Parathyroid adenoma (tissue), 2 donors: ENCODE results near the gene RND1.

ENCODE experiments used
- H2AFZ ChIP-seq: fragments of 300-600 bp; sonication (generic); one replicate; pipeline ENCODE4 v1.7.0; 2017; ENCODE audit warnings: antibody characterized with exemption, mild to moderate bottlenecking
- H3K27ac ChIP-seq: fragments of 300-600 bp; sonication (generic); one replicate; pipeline ENCODE4 v1.7.0; 2017
- H3K27me3 ChIP-seq: fragments of 300-600 bp; sonication (generic); one replicate; pipeline ENCODE4 v1.7.0; 2017; ENCODE audit warnings: low read length; ENCODE audit not compliant: control insufficient read depth, insufficient read depth
- H3K36me3 ChIP-seq: fragments of 300-600 bp; sonication (generic); one replicate; pipeline ENCODE4 v1.7.0; 2017; ENCODE audit warnings: low read length; ENCODE audit not compliant: control insufficient read depth, insufficient read depth
- H3K4me1 ChIP-seq: fragments of 300-600 bp; sonication (generic); one replicate; pipeline ENCODE4 v1.7.0; 2017; ENCODE audit warnings: control low read depth
- H3K4me2 ChIP-seq: fragments of 300-600 bp; sonication (generic); one replicate; pipeline ENCODE4 v1.7.0; 2017; ENCODE audit warnings: low read length
- H3K4me3 ChIP-seq: fragments of 300-600 bp; sonication (generic); one replicate; pipeline ENCODE4 v1.7.0; 2017; ENCODE audit warnings: low read depth, low read length
- H3K79me2 ChIP-seq: fragments of 300-600 bp; sonication (generic); one replicate; pipeline ENCODE4 v1.7.0; 2017; ENCODE audit warnings: control low read depth
- H3K9ac ChIP-seq: fragments of 300-600 bp; sonication (generic); one replicate; pipeline ENCODE4 v1.7.0; 2017; ENCODE audit warnings: mild to moderate bottlenecking
- H3K9me3 ChIP-seq: fragments of 300-600 bp; sonication (generic); one replicate; pipeline ENCODE4 v1.7.0; 2017; ENCODE audit warnings: low read length; ENCODE audit not compliant: control insufficient read depth
- TF ChIP-seq, protein P1 (sequence below): fragments of 300-600 bp; sonication (generic); IDR thresholded peaks from one replicate; pipeline ENCODE4 v1.7.0; 2017; ENCODE audit warnings: antibody characterized with exemption, mild to moderate bottlenecking
- donor health status: primary hyperparathyroidism.

Gene RND1

DNA sequence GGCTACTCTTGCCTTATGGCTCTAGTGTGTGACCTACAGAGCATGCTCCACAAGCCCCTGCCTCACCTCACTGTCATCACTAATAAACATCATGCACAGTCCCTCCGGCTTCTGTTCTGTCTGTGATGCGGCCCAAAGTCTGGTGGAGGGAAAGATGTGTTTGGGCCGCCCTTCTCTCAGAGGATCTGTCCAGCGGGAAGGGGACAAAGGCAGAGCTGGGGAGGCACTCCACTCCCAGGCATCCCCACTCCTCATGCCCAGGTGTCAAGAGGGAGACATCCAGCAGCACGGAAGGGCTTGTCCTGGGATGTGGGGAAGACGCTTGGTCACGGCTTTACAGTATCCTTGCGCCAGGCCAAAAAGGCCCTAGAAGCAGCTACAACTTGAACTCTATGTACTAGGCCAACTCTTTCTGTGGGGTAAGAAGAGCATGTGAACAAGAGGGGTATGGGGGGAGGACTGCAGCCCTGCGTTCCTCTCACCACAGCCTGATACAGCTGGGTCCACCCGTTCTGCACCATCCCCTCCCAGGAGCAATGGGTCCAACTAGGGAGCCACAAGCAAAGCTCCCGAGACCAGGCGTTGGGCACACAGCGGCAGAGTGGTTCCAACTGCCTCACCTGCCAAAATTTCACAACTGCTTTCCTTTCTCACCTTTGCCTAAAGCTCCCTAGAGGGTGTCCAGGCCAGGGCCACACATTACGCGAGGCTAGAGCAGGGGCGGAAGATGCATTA, 36.7 kb downstream of the RND1 start:
- TF ChIP-seq, protein P1, sequence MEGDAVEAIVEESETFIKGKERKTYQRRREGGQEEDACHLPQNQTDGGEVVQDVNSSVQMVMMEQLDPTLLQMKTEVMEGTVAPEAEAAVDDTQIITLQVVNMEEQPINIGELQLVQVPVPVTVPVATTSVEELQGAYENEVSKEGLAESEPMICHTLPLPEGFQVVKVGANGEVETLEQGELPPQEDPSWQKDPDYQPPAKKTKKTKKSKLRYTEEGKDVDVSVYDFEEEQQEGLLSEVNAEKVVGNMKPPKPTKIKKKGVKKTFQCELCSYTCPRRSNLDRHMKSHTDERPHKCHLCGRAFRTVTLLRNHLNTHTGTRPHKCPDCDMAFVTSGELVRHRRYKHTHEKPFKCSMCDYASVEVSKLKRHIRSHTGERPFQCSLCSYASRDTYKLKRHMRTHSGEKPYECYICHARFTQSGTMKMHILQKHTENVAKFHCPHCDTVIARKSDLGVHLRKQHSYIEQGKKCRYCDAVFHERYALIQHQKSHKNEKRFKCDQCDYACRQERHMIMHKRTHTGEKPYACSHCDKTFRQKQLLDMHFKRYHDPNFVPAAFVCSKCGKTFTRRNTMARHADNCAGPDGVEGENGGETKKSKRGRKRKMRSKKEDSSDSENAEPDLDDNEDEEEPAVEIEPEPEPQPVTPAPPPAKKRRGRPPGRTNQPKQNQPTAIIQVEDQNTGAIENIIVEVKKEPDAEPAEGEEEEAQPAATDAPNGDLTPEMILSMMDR: no peak
- H3K27ac ChIP-seq: no peak overlapping the region
- H3K79me2 ChIP-seq: no peaks in the 10 kb centered on the region
- H3K9me3 ChIP-seq: no peaks in the 10 kb centered on the region
- no peak overlapping the region for H3K4me2 ChIP-seq
- H3K4me1 ChIP-seq: no peaks in the 10 kb centered on the region
- H3K9ac ChIP-seq: no peak overlapping the region
- no peaks in the 10 kb centered on the region for H3K36me3 ChIP-seq
- H3K27me3 ChIP-seq: no peaks in the 10 kb centered on the region
- H2AFZ ChIP-seq: no peak overlapping the region
- H3K4me3 ChIP-seq: no peak overlapping the region

DNA sequence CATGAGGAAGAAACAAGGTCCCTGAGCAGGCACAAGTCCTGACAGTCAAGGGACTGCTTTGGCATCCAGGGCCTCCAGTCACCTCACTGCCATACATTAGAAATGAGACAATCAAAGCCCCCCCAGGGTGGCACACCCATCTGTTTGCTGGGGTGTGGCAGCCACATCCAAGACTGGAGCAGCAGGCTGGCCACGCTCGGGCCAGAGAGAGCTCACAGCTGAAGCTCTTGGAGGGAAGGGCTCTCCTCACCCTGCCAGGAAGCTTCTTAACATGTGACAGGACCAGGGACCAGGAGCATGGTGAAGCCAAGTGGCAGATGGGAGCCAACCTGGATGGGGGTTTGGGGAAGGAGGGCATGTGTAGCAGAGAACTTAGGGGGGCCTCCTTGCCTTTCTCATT, 37.4 kb downstream of the RND1 start:
- Histone ChIP-seq H3K4me3 (no peak overlapping the region), H3K9ac (no peak overlapping the region), H3K9me3 (no peaks in the 10 kb centered on the region), H3K4me2 (no peak overlapping the region), H3K36me3 (no peaks in the 10 kb centered on the region), H2AFZ (no peak overlapping the region), H3K27ac (no peak overlapping the region), H3K27me3 (no peaks in the 10 kb centered on the region), H3K4me1 (no peaks in the 10 kb centered on the region), H3K79me2 (no peaks in the 10 kb centered on the region)
- TF ChIP-seq, protein P1: no peak

DNA sequence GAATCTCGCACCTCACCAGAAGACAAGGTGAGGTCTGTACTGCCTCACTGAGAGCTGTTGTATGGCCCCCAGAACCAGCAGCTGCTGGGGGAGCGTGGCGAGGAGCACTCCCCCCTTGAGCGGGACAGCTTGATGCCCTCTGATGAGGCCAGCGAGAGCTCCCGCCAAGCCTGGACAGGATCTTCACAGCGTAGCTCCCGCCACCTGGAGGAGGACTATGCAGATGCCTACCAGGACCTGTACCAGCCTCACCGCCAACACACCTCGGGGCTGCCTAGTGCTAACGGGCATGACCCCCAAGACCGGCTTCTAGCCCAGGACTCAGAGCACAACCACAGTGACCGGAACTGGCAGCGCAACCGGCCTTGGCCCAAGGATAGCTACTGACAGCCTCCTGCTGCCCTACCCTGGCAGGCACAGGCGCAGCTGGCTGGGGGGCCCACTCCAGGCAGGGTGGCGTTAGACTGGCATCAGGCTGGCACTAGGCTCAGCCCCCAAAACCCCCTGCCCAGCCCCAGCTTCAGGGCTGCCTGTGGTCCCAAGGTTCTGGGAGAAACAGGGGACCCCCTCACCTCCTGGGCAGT, 38.1 kb downstream of the RND1 start:
- no peak overlapping the region for H2AFZ ChIP-seq
- H3K4me1 ChIP-seq: no peaks in the 10 kb centered on the region
- no peak overlapping the region for H3K27ac ChIP-seq
- no peak overlapping the region for H3K4me2 ChIP-seq
- H3K9ac ChIP-seq: no peak overlapping the region
- TF ChIP-seq, protein P1: no peak
- no peaks in the 10 kb centered on the region for H3K9me3 ChIP-seq
- H3K27me3 ChIP-seq: no peaks in the 10 kb centered on the region
- H3K79me2 ChIP-seq: no peaks in the 10 kb centered on the region
- H3K4me3 ChIP-seq: no peak overlapping the region
- H3K36me3 ChIP-seq: no peaks in the 10 kb centered on the region

DNA sequence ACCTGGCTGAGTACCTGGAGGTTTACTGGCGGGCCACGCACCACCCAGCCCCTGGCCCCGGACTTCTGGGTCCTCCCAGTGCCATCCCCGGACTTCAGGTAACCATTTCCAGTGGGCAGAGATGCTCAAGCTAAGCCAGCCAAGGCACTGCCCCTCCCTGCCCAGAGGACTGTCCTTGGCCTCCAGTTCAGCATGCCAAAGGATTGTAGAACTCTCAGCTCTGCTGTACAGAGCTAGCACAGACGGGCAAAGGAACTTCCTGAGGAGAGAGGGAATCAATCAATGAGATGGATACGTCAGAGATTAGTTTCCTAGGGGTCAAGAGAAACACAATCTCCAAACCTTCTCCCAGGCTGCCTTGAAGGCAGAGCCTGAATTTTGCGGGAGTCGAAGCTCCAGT, 38.6 kb downstream of the RND1 start:
- no peak overlapping the region for H3K9ac ChIP-seq
- no peaks in the 10 kb centered on the region for H3K4me1 ChIP-seq
- H3K27ac ChIP-seq: no peak overlapping the region
- no peak overlapping the region for H3K4me3 ChIP-seq
- no peaks in the 10 kb centered on the region for H3K79me2 ChIP-seq
- no peak overlapping the region for H3K4me2 ChIP-seq
- no peak overlapping the region for H2AFZ ChIP-seq
- no peaks in the 10 kb centered on the region for H3K36me3 ChIP-seq
- TF ChIP-seq, protein P1: no peak
- H3K27me3 ChIP-seq: no peaks in the 10 kb centered on the region
- H3K9me3 ChIP-seq: no peaks in the 10 kb centered on the region
